Suppressor macrophage (primary cell): ENCODE measurements around the gene AJAP1.

ENCODE experiments used
- DNase-seq, 4 experiments: peaks; one replicate each; pipeline ENCODE4 v3.0.0-alpha.2; 2020 to 2022

AJAP1 gene

DNA sequence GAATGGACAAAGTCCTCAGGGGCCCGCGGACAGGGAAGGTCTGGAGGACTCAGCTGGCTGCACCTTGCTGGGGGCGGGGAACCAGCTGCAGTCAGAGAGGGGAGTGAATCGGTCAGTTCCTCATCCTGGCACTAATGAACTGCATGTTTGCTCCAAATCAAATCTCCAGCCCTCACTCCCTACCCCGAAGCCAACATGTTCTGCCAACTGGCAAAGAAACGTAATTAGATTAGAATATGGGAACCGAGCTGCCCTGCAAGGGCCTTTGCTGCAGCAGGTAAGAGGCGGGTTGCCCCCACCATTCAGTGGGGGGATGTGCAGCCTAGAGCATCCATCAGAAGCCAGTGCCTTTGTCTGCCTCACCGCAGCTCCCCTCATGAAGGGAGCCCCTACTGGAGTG, 121.1 kb downstream of the AJAP1 start:
- no peak for DNase-seq

DNA sequence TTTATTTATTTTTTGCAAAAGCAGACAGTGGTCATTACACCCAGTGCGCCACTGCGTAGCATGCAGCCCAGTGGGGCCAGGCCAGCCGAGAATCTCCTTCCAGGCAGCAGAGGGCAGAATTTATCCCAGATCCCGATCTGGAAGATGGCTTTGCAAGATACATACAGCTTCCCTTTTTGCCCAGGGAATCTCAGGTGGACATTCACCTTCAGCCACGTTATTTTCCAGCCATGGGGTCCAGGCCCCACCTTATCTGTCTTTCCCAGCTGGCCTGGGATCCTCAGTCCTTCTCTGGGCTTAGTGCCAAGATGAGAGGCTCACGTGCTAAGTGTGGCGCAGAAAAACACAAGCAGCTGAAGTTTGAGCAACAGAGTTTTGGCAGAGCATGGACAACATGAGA, 123.6 kb downstream of the AJAP1 start:
- peak in 3 of 4 experiments; percentile 2 to 17 (median 5) for DNase-seq

DNA sequence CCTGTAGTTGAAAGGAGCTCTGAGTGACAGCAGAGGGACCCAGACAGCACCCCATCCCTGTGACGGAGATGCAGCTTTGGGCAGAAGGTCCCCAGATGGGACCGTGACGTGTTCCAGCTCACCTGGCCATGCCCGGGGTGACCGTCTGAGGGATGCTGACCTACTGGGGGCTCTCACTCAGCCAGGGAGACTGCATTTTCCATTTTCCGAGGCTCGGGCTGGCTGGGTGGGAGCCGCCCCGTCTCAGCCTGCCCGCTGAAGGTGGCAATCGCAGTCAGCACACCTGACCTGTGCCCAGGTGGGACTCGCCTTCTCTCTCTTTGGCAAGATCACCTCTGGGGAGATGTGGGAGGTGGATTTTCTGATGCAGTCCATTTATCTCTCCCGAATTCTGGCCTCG, 127.2 kb downstream of the AJAP1 start:
- no peak for DNase-seq

DNA sequence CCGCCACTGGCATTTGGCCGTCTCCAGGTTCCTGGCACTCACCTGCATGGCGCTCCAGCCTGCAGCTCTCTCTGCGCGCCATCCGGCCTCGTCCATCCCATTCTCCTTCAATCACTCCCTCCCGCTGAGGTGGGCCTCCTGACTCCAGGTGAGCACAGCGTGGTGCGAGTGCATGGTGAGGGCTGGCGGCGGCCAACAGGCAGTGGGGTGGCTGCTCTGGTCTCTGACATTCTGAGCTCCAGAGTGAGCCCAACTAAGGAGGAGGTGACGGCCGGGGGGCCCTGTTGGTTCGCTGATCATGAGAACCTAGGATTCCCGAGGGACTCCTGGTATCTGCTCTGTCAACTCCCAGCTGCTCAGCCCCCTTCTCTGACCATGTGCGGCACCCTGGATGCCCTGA, 130.4 kb downstream of the AJAP1 start:
- no peak for DNase-seq

DNA sequence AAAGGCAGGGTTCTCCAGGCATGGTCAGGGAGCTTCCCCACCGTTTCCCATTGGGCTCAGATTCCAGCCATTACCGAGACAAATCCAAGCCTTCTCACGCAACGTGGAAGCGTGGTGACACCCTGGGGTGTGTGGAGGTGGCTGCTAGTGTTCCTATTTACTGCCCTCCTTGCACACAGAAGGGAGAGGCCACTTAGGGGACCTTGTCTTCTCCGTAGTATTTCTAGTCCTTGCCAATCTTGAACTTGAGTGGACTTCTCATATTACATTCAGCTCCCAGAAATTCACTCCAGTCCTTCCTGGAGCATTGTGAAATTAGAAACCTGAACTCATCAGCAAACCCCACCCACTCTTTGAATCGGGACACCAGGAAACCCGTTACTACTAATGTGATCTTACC, 131.6 kb downstream of the AJAP1 start:
- DNase-seq = no peak

DNA sequence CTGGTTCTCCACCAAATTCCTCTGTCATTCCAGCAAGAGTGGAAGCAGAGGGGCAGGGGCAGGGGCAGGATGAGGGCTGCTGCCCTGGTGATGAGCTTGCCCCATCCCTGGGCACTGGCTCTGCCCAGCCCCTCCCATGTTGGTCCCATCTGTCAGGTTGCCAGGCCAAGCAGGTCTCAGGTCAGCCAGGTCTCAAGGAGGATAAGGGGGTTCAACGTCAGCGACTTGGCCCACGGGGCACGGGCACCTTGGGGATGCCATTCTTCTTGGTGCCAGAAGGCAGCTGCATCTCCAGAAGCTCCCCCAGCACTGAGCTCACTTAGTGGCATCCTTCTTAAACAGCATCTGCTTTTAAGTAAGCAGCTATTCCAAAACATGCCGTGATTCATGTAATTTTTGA, 133.1 kb downstream of the AJAP1 start:
- no peak for DNase-seq

DNA sequence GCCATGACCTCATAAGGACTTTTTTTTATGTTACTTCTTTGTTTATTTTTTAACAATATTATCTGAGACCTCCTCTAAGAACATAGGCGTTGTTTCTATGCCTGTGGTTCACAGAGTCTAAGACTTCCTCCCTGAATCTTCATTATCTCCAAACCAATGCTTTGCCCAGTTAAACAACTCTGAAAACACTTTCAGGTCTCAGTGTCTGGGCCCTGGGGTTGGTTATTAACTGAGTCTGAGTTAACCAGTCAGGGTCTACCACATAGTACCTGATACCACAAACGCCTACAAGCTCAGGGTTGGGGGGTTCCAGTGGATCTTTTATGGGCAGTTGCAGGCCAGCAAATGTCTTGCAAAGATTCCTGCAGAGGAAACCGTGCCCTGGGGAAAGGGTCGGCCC, 138.2 kb downstream of the AJAP1 start:
- DNase-seq = no peak

DNA sequence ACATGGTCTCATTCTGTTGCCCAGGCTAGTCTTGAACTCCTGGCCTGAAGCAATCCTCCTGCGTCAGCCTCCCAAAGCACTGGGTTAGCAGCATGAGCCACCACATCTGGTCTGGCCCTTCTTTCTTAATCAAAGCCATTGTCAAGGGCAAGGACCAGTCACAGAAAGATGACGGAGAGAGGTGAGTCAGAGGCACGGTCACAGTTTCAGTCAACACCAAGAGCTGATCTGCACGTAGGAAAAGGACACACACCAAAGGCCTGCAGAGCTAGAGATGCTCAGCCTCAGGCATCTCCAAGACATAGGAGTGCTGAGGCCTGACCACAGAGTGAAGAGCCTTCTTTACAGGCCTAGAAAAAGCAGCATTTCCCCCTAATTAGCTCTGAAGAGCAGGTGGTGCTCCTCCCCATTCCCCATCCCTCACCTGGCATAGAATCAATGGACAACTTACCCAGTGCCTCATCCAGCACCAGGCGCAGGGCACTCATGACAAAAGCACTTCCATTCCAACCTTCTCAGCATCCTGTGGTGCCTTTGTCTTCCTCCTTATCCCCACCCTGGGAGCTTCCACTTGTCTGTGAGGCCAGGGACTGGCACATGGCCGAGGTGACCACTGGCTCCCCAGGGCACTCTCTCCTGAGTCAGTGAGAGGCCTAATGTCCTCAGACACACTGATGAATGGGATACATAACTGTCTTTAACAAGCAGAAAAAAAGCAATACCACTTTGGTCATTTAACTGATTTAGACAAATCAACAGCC, 139.8 kb downstream of the AJAP1 start:
- DNase-seq = no peak

DNA sequence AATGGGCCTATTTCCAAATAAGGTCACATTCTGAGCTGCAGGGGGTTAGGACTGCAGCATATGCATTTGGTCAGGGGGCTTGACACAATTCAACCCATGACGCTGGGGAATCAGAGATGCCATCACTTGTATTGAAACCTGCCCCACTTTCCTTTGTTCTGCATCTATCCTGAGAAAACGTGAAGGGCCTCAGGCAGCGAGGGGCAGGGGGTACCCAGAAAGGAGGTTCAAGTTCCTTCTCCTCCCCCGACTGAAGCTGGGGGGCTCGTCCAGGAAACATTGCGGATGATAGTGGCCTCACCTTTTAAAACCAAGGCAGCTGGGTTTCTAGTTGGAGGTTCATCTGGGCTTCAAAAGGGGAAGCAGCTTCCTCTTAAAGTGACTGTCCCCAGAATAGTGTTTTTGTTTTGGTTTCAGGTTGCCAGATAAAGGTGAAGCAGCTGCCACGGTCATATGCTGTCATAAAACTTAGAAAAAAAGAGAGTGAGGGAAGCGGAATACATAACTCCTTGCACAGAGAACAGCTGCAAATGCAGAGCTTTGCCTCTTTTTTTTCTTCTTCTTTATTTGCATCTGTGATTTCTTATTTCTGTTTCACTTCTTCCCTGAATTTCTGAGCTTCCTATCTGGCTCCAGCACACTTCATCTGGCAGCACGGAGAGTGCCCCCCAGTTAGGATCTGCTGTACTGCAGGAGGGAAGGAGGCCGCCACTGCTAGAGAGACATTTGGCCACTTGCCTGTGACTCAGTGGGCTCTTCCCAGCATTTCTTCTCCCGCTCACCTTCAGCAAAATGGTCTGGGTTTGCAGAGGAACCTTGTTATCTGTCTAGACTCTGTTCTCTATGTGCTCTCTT, 142.0 kb downstream of the AJAP1 start:
- DNase-seq = no peak

DNA sequence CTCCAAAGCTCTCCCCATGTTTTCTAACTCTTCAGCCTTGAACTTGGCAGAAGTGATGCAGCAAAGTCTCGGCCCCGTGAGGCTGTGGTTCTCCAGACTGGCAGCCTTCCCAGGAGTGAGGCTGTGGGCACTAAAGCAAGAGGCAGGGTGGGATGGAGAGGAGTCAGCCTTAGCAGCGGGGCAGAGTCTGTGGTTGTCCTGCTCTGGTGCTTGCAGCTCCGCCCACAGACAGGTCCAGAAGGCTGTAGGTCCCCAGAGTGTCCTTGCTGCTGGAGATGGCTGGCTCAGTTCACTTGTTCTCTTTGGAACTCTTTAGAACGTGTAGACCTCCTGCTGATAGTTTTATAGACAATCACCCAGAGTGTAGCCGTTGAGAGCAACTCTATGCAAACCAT, 142.6 kb downstream of the AJAP1 start:
- no peak for DNase-seq

DNA sequence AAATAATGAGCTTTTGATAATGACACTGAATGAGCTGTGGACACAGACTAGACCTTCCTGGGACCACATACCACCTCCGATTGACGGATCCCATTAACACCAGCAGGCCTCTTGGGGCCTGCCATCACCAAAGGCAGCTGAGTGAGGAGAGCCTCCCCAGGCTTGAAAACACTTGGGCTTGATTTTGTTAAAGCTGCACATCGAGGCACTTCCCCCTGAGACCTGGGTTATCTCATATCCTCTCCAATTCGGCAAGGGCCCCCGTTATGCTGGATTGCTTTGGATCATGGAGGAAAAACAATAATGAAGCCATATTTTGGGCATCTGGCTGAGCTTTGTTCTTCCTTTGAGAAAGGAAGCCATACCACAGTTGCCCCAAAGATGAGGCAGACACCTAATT, 143.0 kb downstream of the AJAP1 start:
- DNase-seq = no peak

DNA sequence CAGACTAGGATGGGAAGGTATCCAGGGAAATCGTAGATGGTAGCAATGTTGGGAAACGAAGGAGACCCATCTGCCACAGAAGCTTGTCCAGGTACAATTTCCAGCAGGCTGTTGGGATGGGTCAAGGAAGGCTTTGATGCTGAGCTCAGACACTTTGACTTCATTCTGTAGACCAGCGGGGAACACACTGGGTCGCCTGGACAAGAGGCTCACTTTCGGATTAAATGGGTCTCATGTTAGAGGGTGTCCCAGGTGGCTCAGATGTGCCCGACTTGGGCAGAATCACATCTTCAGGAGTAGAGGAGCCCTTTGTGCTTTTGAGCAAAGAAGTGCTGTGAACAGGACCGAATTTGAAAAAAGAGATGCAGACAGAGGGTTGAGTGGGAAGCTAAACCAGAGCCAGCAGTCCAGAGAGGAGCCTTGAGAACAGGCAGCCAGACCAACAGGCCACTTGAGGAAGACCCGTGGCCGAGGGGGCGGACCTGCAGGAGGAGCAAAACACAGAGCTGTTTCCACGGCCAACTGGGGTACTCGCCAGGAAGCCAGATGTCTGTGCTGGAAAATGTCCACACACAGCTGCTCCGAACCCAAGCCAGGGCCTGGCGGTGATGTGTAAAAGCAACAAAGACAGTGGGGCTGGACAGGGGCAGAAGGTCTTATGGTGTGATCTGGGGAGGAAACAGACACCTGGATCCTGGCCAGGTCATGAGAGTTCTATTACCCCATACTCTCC, 146.9 kb downstream of the AJAP1 start:
- DNase-seq = no peak

DNA sequence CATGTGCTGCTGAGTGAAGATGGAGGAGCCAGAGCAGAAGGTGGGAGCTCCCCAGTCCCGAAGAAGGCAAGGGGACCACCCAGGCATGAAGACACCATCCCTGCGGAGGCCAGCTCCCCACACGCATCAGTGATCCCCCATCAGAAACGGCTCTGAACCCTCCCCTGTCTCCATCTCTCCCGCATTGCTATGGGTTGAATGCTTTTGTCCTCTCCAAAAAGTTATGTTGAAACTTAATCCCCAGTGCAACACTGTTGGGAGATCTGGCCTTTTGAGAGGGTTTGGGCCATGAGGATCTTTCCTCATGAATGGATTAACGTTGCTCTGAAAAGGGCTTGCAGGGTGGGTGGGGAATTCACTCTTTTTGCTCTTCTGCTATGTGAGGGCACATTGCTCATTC, 147.6 kb downstream of the AJAP1 start:
- no peak for DNase-seq

DNA sequence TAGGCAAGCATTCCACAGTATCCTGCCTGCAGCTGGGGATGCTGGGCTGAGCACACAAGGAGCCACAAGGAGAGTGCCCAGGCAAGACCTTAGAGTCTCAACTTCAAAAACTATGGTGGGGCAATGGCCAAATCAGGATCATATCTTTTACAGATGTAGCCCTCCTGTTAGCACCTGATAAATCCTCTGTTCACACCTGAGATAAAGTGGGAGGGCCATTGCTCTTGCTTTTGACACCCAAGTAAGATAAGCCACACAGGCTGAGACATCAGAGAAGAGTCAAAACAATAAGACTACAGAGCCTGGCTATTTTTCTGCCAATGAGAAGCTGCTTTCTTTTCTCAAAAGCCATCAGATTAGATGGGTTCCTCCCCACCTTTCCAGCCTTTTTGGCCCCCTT, 148.9 kb downstream of the AJAP1 start:
- DNase-seq = no peak

DNA sequence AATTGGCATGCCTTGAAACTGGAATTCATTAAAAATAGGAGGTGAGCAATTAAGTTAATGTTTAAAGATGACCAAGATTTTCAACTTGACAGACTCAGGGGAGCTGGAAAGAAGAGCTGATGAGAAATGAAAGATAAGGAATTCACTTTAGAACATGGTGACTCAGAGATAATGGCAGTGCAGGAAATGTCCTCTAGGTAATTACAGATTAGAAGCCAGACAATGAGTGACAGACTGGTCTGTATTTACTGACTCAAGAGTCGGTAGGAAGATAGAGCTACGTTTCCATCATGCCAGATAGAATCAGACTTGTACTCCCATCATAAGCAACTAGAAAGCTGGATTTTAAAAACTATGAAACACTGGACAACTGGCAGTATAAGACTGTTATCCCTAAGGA, 151.6 kb downstream of the AJAP1 start:
- no peak for DNase-seq

DNA sequence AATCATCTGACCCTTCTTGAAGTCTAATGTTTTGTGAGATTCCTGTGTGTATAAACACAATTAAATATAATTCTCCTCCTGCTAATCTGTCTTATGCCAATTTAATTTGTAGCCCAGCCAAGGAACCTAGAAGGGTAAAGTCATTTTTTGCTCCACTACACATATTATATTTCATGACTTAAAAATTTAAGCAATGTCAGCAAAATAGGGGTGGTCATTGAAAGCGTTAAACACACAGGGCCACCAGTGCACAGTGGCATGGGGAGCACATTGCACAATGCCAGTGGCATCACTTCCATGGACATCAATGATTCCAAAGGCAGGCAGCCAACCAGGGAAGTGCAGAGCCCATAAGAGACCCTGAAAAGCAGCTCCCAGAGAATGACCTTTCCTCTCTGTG, 166.1 kb downstream of the AJAP1 start:
- no peak for DNase-seq

DNA sequence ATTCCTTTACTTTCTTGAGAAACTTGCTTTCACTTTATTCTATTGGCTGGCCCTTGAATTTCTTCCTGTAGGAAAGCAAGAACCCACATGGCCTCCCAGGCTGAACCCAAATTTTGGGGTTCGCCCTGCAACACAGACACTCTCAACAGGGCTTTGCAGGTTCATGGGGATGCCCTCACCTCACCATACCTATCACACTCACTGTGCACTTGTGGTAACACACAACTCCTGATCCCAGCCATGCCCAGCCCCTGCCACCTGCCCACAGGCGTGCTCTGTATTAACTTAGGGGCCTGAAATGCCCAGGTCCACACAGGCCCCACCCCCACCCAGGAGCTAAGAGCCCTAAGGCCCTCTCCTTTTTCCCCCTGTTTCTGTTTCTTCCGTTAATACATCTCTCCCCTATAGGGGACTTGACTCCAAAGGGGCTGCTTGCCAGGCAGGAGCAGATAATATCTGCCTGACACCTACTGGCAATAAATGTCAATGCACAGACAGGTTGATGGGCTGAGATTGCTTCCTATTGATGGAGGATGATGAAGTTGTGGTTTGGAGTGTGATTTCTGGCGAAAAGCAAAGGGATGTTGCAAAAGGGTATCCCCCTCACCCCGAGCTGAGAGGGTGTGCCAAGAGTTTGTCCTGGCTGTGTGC, 171.5 kb downstream of the AJAP1 start:
- DNase-seq = peak in 2 of 4 experiments; percentile 6 to 8

DNA sequence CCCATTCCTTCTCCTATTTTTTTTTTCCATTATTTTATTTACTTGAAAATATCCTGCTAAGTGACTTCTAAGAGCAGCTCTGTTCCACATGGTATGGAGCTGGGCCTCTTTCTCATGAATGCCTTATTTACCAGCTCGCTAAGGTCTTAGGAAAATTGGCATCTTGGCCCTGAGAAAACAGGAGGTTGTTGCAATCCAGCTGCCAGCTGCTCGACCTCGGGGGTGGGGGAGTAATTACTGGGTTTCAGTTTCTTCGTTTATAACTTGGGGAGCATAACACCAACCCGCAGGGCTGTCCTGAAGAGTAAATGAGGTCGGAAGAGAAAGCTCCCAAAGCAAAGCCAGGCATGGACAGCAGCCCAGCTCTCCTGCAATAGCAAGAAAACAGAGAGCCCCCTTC, 176.3 kb downstream of the AJAP1 start:
- no peak for DNase-seq

DNA sequence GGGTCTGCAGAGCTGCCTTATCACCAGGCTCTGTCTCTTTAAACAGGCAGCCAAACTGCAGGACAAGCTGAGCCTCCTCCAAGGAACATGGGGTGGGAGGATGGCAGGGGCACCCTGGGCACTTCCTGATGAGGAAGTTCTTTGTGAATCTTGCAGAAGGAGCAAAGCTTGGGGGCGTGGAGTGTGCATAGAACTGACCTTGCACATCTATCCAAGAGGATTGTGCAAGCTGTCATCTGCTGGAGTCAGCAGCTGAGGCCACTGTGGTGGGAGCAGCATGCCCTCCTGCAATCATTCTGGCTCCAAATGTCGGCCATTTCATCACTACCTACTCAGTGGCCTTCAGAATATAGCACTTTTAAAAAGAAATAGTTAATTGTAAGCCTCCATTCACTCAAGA, 182.2 kb downstream of the AJAP1 start:
- peak; percentile 53 to 75 (median 70) for DNase-seq

DNA sequence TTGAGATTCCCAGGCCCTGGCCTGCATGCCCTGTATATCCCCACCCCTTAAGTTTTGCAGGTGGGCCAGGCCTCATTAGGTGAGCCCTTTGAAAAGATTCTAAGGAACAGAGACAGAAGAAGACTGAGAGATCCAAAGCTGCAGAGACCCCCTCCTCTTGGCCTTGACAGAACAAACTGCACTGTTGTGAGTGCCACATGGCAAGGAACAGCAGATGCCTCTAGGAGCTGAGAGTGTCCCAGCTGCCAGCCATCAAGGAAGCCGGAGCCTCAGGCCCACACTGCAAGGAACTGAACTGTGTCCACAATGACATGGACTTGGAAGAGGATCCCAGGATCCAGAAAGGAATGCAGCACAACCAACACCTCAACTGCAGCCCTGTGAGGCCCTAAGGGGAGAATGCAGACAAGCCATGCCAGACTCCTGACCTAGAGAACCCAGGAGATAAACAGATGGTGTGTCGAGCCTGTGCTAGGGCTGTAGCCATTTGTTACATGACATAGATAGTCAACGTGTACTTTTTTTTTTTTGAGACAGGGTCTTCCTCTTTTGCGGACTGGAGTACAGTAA, 182.7 kb downstream of the AJAP1 start:
- DNase-seq = no peak

DNA sequence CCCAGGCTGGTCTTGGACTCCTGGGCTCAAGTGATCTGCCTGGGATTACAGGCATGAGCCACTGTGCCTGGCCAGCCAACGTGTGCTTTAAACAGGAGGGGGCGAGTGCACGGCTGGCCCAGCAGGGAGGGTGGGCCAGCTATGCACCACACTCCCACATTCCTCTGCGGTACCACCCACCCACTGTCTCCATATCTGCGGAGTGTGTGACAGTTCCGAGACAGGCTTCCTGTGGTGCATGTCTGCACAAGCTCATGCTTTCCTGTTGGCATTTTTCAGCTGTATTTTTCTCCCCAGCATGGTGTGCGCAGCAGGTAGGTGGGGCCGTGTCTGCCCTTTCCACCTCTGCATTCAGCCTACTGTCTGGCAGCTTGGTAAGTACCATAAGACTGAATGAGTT, 183.3 kb downstream of the AJAP1 start:
- DNase-seq = no peak

DNA sequence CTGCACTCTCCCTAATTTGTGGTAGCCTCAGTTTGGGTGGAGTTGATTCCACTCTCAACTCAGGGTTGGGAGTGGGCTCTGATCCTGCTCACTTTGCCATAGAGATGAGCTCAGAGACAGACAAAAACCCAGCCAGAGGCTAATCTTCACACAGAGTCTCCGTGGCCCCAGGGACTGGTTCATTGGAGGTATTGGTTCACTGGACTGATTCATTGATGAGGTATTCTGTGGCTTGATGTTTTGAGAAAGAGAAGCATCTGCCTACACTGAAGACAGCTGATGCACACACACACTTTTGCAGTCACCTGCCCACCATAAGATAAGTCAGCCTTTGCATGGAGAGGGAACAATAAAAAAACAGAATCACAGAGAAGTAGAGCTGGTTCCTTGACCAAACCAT, 183.8 kb downstream of the AJAP1 start:
- peak in 1 of 4 experiments; percentile 14 for DNase-seq
